GM04504 (cell line): ENCODE measurements around the gene TRDN.

Experiments
- DNase-seq: peaks from one replicate; pipeline ENCODE4 v3.0.0-alpha.2; 2012; ENCODE audit warnings: low read depth

TRDN gene

GRCh38 chr6:123636782-123637181 lies at the start of gene TRDN:
TSS of gene TRDN (minus strand) at chr6:123636950. CDS start at chr6:123636775, 175 bp downstream.
- DNase-seq = no peak

- no peak for DNase-seq
Observed at GRCh38 chr6:123681957-123682462, 45.3 kb upstream of the TRDN start.

GRCh38 chr6:123677897-123678296 lies 41.1 kb upstream of the TRDN start:
- DNase-seq = no peak

- DNase-seq = no peak
Observed at GRCh38 chr6:123676793-123677192, 40.0 kb upstream of the TRDN start.

GRCh38 chr6:123668965-123669591 lies 32.3 kb upstream of the TRDN start:
- DNase-seq = no peak

- DNase-seq = no peak
Observed at GRCh38 chr6:123668063-123668462, 31.3 kb upstream of the TRDN start.

GRCh38 chr6:123663436-123663835 lies 26.7 kb upstream of the TRDN start:
- DNase-seq = no peak

GRCh38 chr6:123662757-123663156 lies 26.0 kb upstream of the TRDN start:
- no peak for DNase-seq

GRCh38 chr6:123661105-123661891 lies 24.5 kb upstream of the TRDN start:
- DNase-seq = no peak

GRCh38 chr6:123659960-123660748 lies 23.4 kb upstream of the TRDN start:
- no peak for DNase-seq

- DNase-seq = no peak
Observed at GRCh38 chr6:123658848-123659247, 22.1 kb upstream of the TRDN start.

- DNase-seq = peak; percentile 2
Observed at GRCh38 chr6:123655521-123656306, 19.0 kb upstream of the TRDN start.

- no peak for DNase-seq
Observed at GRCh38 chr6:123648723-123649122, 12.0 kb upstream of the TRDN start.

GRCh38 chr6:123648020-123648580 lies 11.3 kb upstream of the TRDN start:
- DNase-seq = no peak

- no peak for DNase-seq
Observed at GRCh38 chr6:123641497-123641896, 4.7 kb upstream of the TRDN start.

- DNase-seq = no peak
Observed at GRCh38 chr6:123640567-123641187, 3.9 kb upstream of the TRDN start.

GRCh38 chr6:123638865-123639264 lies 2.1 kb upstream of the TRDN start:
- DNase-seq = no peak

GRCh38 chr6:123636282-123636681 lies 468 bp downstream of the TRDN start:
- no peak for DNase-seq

GRCh38 chr6:123635567-123635966 lies 1.2 kb downstream of the TRDN start:
- no peak for DNase-seq

- DNase-seq = no peak
Observed at GRCh38 chr6:123635144-123635543, 1.6 kb downstream of the TRDN start.

GRCh38 chr6:123632641-123633040 lies 4.1 kb downstream of the TRDN start:
- DNase-seq = no peak
